Tibial nerve (tissue), 4 donors: ENCODE data around the gene LMF1. TPM values are rescaled to one million over a fixed set of nuclear protein-coding genes. Genes with fewer than 3 reads are reported as not detected.

ENCODE experiments used
- DNase-seq, 2 donors: peaks; one replicate each; pipeline ENCODE4 v3.0.0-alpha.2; 2019; ENCODE audit warnings: low spot score in 2 of 2
- H3K27ac ChIP-seq, 4 donors: fragments of 200-600 bp; sonication (generic) in 3 of 4; one replicate each; pipeline ENCODE4 v1.5.1; 2017 to 2019; ENCODE audit warnings: mild to moderate bottlenecking in 1 of 4
- H3K27me3 ChIP-seq, 2 donors: fragments of 200-600 bp; sonication (generic) in 1 of 2; one replicate each; pipeline versions ENCODE4 v1.5.1 to v1.6.0; 2017 to 2019
- H3K36me3 ChIP-seq, 3 donors: fragments of 200-600 bp; sonication (generic); one replicate each; pipeline ENCODE4 v1.5.1; 2018 to 2019
- H3K4me1 ChIP-seq, 4 donors: fragments of 200-600 bp; sonication (generic) in 3 of 4; one replicate each; pipeline ENCODE4 v1.5.1; 2017 to 2019
- H3K4me3 ChIP-seq, 4 donors: fragments of 200-600 bp; sonication (generic) in 3 of 4; one replicate each; pipeline ENCODE4 v1.5.1; 2017 to 2019; ENCODE audit warnings: mild to moderate bottlenecking in 1 of 4, moderate library complexity in 1 of 4
- H3K9me3 ChIP-seq, 4 donors: fragments of 200-600 bp; sonication (generic) in 3 of 4; one replicate each; pipeline ENCODE4 v1.5.1; 2017 to 2019
- CTCF ChIP-seq, 5 experiments: fragments of 200-600 bp in 3 of 5; fragments of 450-650 bp in 2 of 5; sonication (generic) in 3 of 5; IDR thresholded peaks; one replicate each; pipeline ENCODE4 v1.5.1; 2016 to 2019; ENCODE audit warnings: antibody characterized with exemption in 5 of 5, mild to moderate bottlenecking in 3 of 5, moderate library complexity in 2 of 5
- EP300 ChIP-seq, 2 donors: sonication (generic); formaldehyde crosslinking; IDR thresholded peaks; one replicate each; pipeline ENCODE4 v1.6.1; 2017; ENCODE audit warnings: antibody characterized with exemption in 2 of 2, mild to moderate bottlenecking in 1 of 2
- POLR2A ChIP-seq, 2 donors: fragments of 450-650 bp; IDR thresholded peaks; one replicate each; pipeline ENCODE4 v1.6.1; 2017; ENCODE audit warnings: antibody characterized with exemption in 2 of 2, mild to moderate bottlenecking in 2 of 2, moderate library complexity in 2 of 2
- WGBS, 2 donors: methylation state at CpG; one replicate each; pipeline ENCODE4 v1.1.5; 2018; 5-methylcytosine and 5-hydroxymethylcytosine counted together
- total RNA-seq, 4 donors: library from RNA; depleted of rRNA; stranded (reverse); fragments of >200 nt; gene quantifications; one replicate each; pipeline ENCODE4 v1.1.0, GENCODE V29; 2016

LMF1 gene
- total RNA-seq, 4 donors from 2014 or later: 24.5 to 58.5 (median 31.8) TPM

GRCh38 chr16:879461-879861 is 91.3 kb downstream of the LMF1 start:
- H3K4me1 ChIP-seq: no peaks in the 10 kb centered on the region
- TF ChIP-seq EP300 (IDR thresholded peaks at IDR 0.05) (no peak), CTCF (IDR thresholded peaks at IDR 0.05) (no peak), POLR2A (IDR thresholded peaks at IDR 0.05) (no peak)
- H3K9me3 ChIP-seq: peaks cover 0 to 19% (median 0%) of the 10 kb centered on the region in 4 donors
- no peak overlapping the region for H3K27ac ChIP-seq
- peaks cover 0 to 79% (median 0%) of the 10 kb centered on the region in 3 donors for H3K36me3 ChIP-seq
- H3K27me3 ChIP-seq: no peaks in the 10 kb centered on the region
- H3K4me3 ChIP-seq: no peak overlapping the region
- DNase-seq: no peak
- 88 to 94% methylated on average over 27 of the region's 27 CpGs for WGBS, 2 donors

DNA sequence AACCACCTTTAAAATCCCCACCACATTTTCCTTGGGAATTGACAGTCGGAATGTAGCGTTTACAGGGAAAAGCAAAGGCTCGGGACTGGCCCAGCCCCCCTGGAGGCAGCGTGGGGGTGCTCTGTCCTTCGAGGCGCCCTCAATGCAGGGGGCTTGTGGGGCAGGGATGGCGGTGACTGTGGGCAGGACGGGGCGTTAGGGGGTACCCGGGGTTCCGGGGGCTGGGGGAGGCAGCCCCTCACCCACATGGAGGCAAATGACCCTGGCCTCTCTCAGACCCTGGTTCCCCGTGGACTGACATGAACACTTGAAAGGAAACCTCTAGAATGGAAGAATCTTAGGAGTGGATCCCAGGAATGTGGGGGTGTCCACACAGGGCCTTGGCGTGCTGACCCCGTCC is 91.9 kb downstream of the LMF1 start:
- DNase-seq: no peak
- Histone ChIP-seq H3K9me3 (peaks cover 0 to 14% (median 0%) of the 10 kb centered on the region in 4 donors), H3K4me1 (no peaks in the 10 kb centered on the region), H3K36me3 (peaks cover 0 to 79% (median 0%) of the 10 kb centered on the region in 3 donors), H3K4me3 (no peak overlapping the region), H3K27ac (no peak overlapping the region), H3K27me3 (no peaks in the 10 kb centered on the region)
- TF ChIP-seq POLR2A (IDR thresholded peaks at IDR 0.05) (no peak), CTCF (IDR thresholded peaks at IDR 0.05) (no peak), EP300 (IDR thresholded peaks at IDR 0.05) (no peak)
- 81 to 83% methylated on average over 14 of the region's 14 CpGs for WGBS, 2 donors

GRCh38 chr16:878072-878784 is 92.6 kb downstream of the LMF1 start:
- H3K9me3 ChIP-seq: peaks cover 0 to 7% (median 0%) of the 10 kb centered on the region in 4 donors
- 81 to 85% methylated on average over 41 to 43 of the region's 44 CpGs for WGBS, 2 donors
- TF ChIP-seq POLR2A (IDR thresholded peaks at IDR 0.05) (no peak), EP300 (IDR thresholded peaks at IDR 0.05) (no peak), CTCF (IDR thresholded peaks at IDR 0.05) (no peak)
- no peak for DNase-seq
- no peak overlapping the region for H3K27ac ChIP-seq
- no peaks in the 10 kb centered on the region for H3K27me3 ChIP-seq
- peaks cover 0 to 79% (median 0%) of the 10 kb centered on the region in 3 donors for H3K36me3 ChIP-seq
- no peak overlapping the region for H3K4me3 ChIP-seq
- no peaks in the 10 kb centered on the region for H3K4me1 ChIP-seq

GRCh38 chr16:877242-878071 is 93.3 kb downstream of the LMF1 start:
- DNase-seq: no peak
- Histone ChIP-seq H3K4me1 (no peaks in the 10 kb centered on the region), H3K4me3 (no peak overlapping the region), H3K9me3 (no peaks in the 10 kb centered on the region), H3K36me3 (peaks cover 0 to 79% (median 0%) of the 10 kb centered on the region in 3 donors), H3K27me3 (no peaks in the 10 kb centered on the region), H3K27ac (no peak overlapping the region)
- WGBS, 2 donors: 85 to 86% methylated on average over 31 of the region's 31 CpGs
- TF ChIP-seq CTCF (IDR thresholded peaks at IDR 0.05) (no peak), POLR2A (IDR thresholded peaks at IDR 0.05) (no peak), EP300 (IDR thresholded peaks at IDR 0.05) (no peak)
